ENCODE data around the gene MINDY4. TPM values are rescaled to one million over a fixed set of nuclear protein-coding genes. Genes with fewer than 3 reads are reported as not detected.

The MINDY4 gene
- total RNA-seq, 4 donors from 2014 or later, result 8.4 to 31.1 (median 20.2) TPM

- Histone ChIP-seq H3K4me3 (peak overlapping the region; percentile 56 to 65 (median 61)), H3K9me3 (no peaks in the 10 kb centered on the region), H3K27ac (replicated peaks in 1 of 4) (peak overlapping the region; percentile 84 to 90 (median 88)), H3K4me1 (peaks cover 87 to 100% (median 99%) of the 10 kb centered on the region in 4 donors), H3K36me3 (no peaks in the 10 kb centered on the region), H3K27me3 (no peaks in the 10 kb centered on the region)
- no peak for DNase-seq (ENCODE audit: extremely low spot score)
- TF ChIP-seq CTCF (IDR thresholded peaks at IDR 0.05) (no peak), POLR2A (IDR thresholded peaks at IDR 0.05; ENCODE audit: low read depth) (no peak), EP300 (IDR thresholded peaks at IDR 0.05) (no peak)
- 29% methylated on average over 4 of the region's 6 CpGs for WGBS
- intact Hi-C loops (cut with DNase I), result no loop called here
These were observed 144.5 kb downstream of the MINDY4 start for GRCh38 chr7:30915751-30916150.

- intact Hi-C loops (cut with DNase I), result no loop called here
- H3K4me3 ChIP-seq, result peak overlapping the region; percentile 56 to 65 (median 61)
- DNase-seq (ENCODE audit: extremely low spot score), result no peak
- WGBS, result 25% methylated on average over 1 of the region's 3 CpGs
- no peaks in the 10 kb centered on the region for H3K36me3 ChIP-seq
- no peak for TF ChIP-seq POLR2AphosphoS5 (IDR thresholded peaks at IDR 0.05)
- TF ChIP-seq CTCF (IDR thresholded peaks at IDR 0.05), result no peak
- no peak for TF ChIP-seq EP300 (IDR thresholded peaks at IDR 0.05)
- no peak for TF ChIP-seq POLR2A (IDR thresholded peaks at IDR 0.05; ENCODE audit: low read depth)
- no peaks in the 10 kb centered on the region for H3K27me3 ChIP-seq
- no peaks in the 10 kb centered on the region for H3K9me3 ChIP-seq
- H3K4me1 ChIP-seq, result peaks cover 87 to 100% (median 99%) of the 10 kb centered on the region in 4 donors
- peak overlapping the region; percentile 84 to 90 (median 88) for H3K27ac ChIP-seq (replicated peaks in 1 of 4)
These were observed 145.0 kb downstream of the MINDY4 start for GRCh38 chr7:30916255-30916654.

- no peaks in the 10 kb centered on the region for H3K27me3 ChIP-seq
- no peak for TF ChIP-seq EP300 (IDR thresholded peaks at IDR 0.05)
- no peak for TF ChIP-seq CTCF (IDR thresholded peaks at IDR 0.05)
- TF ChIP-seq POLR2A (IDR thresholded peaks at IDR 0.05; ENCODE audit: low read depth), result no peak
- TF ChIP-seq POLR2AphosphoS5 (IDR thresholded peaks at IDR 0.05), result no peak
- H3K27ac ChIP-seq (replicated peaks in 1 of 4), result peak overlapping the region; percentile 84 to 90 (median 88)
- H3K9me3 ChIP-seq, result no peaks in the 10 kb centered on the region
- WGBS, result 81% methylated on average over 4 of the region's 7 CpGs
- peaks cover 0 to 4% (median 1%) of the 10 kb centered on the region in 4 donors for H3K36me3 ChIP-seq
- H3K4me3 ChIP-seq, result peak overlapping the region; percentile 56 to 65 (median 61)
- DNase-seq (ENCODE audit: extremely low spot score), result no peak
- peaks cover 89 to 100% (median 99%) of the 10 kb centered on the region in 4 donors for H3K4me1 ChIP-seq
- intact Hi-C loops (cut with DNase I), result no loop called here
These were observed 145.6 kb downstream of the MINDY4 start for GRCh38 chr7:30916767-30917166.

- 67% methylated on average over 3 of the region's 4 CpGs for WGBS
- H3K9me3 ChIP-seq, result no peaks in the 10 kb centered on the region
- intact Hi-C loops (cut with DNase I), result no loop called here
- no peak for TF ChIP-seq POLR2A (IDR thresholded peaks at IDR 0.05; ENCODE audit: low read depth)
- TF ChIP-seq POLR2AphosphoS5 (IDR thresholded peaks at IDR 0.05), result peak in 1 of 2 donors; percentile 12
- peak overlapping the region; percentile 84 to 90 (median 88) for H3K27ac ChIP-seq (replicated peaks in 1 of 4)
- peaks cover 2 to 10% (median 5%) of the 10 kb centered on the region in 4 donors for H3K36me3 ChIP-seq
- no peaks in the 10 kb centered on the region for H3K27me3 ChIP-seq
- peak overlapping the region; percentile 56 to 65 (median 61) for H3K4me3 ChIP-seq
- peaks cover 93 to 100% (median 99%) of the 10 kb centered on the region in 4 donors for H3K4me1 ChIP-seq
- DNase-seq (ENCODE audit: extremely low spot score), result no peak
These were observed 146.1 kb downstream of the MINDY4 start for GRCh38 chr7:30917216-30917893.

- no peak for DNase-seq (ENCODE audit: extremely low spot score)
- TF ChIP-seq CTCF (IDR thresholded peaks at IDR 0.05) (no peak), POLR2AphosphoS5 (IDR thresholded peaks at IDR 0.05) (peak in 1 of 2 donors; percentile 54)
- WGBS, result no CpG with 5 or more reads among the region's 4 CpGs
- Histone ChIP-seq H3K4me1 (peaks cover 86 to 90% (median 89%) of the 10 kb centered on the region in 4 donors), H3K9me3 (no peaks in the 10 kb centered on the region), H3K36me3 (peaks cover 15 to 23% (median 18%) of the 10 kb centered on the region in 4 donors), H3K4me3 (peak overlapping the region in 1 of 4 donors; percentile 4), H3K27ac (replicated peaks in 1 of 4) (peak overlapping the region; percentile 84 to 90 (median 88)), H3K27me3 (no peaks in the 10 kb centered on the region)
- intact Hi-C loops (cut with DNase I), result no loop called here
These were observed 147.5 kb downstream of the MINDY4 start for GRCh38 chr7:30918676-30919075.
